Cardiac atrium fibroblast (primary cell): ENCODE results near the gene OLR1. TPM values are rescaled to one million over a fixed set of nuclear protein-coding genes. Genes with fewer than 3 reads are reported as not detected.

Experiments
- total RNA-seq: library from RNA; depleted of rRNA; stranded (reverse); fragments of >200 nt; gene quantifications from 2 replicates; pipeline ENCODE4 v1.2.3, GENCODE V29; 2015

Gene OLR1
- total RNA-seq: not detected in 2 replicates

GRCh38 chr12:10171973-10172728, at the start of gene OLR1:
Gene OLR1, minus strand, starts transcription at chr12:10172132. Its CDS starts 55 bp downstream, at chr12:10172077.

DNA sequence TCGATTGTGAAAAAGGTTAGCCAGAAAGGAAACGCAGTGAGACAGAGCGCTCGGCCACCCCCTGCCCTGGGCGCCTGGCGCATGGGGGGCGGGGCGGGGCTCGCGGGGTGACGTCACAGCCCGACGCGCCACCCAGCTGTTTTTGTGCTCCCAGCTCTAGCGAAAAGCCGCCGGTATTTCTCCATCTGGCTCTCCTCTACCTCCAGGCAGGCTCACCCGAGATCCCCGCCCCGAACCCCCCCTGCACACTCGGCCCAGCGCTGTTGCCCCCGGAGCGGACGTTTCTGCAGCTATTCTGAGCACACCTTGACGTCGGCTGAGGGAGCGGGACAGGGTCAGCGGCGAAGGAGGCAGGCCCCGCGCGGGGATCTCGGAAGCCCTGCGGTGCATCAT, 40.8 kb upstream of the OLR1 start, which contains the start of gene GABARAPL1:
Gene GABARAPL1, plus strand, starts transcription at position 139 of the 393 bp plus-strand sequence. Its CDS starts 253 bp downstream, at position 392.

DNA sequence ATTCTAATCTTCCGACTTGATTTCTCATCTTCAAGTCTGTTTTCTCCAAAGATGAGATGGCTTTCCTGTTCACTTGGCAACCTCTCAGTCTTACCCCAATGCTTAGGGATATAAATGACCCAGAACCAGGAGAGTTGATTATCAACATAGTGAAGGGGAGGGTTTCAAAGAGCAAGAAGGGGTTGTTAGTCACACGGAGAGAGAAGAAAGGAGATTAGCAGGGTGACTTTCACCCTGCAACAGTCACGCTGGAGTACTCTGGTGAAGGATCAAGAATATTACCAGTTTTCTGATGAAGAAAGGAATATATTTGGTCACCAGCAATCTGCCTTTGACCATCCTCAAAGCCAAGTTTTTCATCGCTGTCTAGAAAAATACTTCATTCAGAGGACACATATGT, 6.9 kb upstream of the OLR1 start, which contains the start of gene TMEM52B:
Gene TMEM52B, plus strand, starts transcription at position 212 of the 400 bp plus-strand sequence. CDS start 543 bp downstream, outside the sequence.

DNA sequence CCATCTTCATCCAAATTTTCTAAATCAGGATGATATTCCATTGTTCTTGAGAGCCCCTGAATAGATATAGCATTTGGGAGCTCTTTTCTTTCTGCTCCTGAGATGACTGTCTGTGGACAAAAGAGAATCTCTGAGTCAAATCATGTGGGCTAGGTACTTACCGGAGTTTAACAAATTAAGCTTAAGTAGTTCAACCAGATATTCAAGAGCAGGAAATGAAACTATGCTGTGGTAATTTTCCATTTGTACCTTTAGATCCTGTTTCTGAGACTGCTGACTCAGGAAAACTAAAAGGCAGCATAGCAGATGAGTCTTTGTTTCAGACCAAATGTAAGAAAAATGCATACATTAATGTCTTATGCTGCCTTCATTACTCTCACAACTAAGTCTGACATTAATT, 41.9 kb downstream of the OLR1 start, which contains the start of gene CLEC7A:
Gene CLEC7A, minus strand, starts transcription at position 158 of the 400 bp plus-strand sequence. Its CDS starts 117 bp downstream, at position 41.

Other genes with a start within 250 kb of the OLR1 start
- gene CLEC2A, start 239.8 kb downstream of the OLR1 start, total RNA-seq: not detected in 2 replicates
- not detected in 2 replicates for gene CLEC12A, start 200.7 kb downstream of the OLR1 start, total RNA-seq
- gene CLEC1B, start 173.0 kb downstream of the OLR1 start, total RNA-seq: not detected in 2 replicates
- gene CLEC12B, start 161.5 kb downstream of the OLR1 start, total RNA-seq: not detected in 2 replicates
- not detected in 2 replicates for gene CLEC9A, start 141.4 kb downstream of the OLR1 start, total RNA-seq
- 0.81 TPM in 1 of 2 replicates, not detected in the other for gene CLEC1A, start 73.1 kb downstream of the OLR1 start, total RNA-seq
- not detected in 2 replicates for gene CLEC7A, start 41.9 kb downstream of the OLR1 start, total RNA-seq
- gene TMEM52B, start 6.9 kb upstream of the OLR1 start, total RNA-seq: not detected in 2 replicates
- 35.6 and 38.3 TPM in 2 replicates for gene GABARAPL1, start 40.7 kb upstream of the OLR1 start, total RNA-seq
- not detected in 2 replicates for gene KLRD1, start 135.7 kb upstream of the OLR1 start, total RNA-seq
- gene KLRK1, start 217.9 kb upstream of the OLR1 start, total RNA-seq: not detected in 2 replicates
- gene KLRC4, start 237.6 kb upstream of the OLR1 start, total RNA-seq: not detected in 2 replicates
- gene KLRC3, start 248.5 kb upstream of the OLR1 start, total RNA-seq: not detected in 2 replicates